Measurements from ENCODE around the gene BMP8A. TPM values are rescaled to one million over a fixed set of nuclear protein-coding genes. Genes with fewer than 3 reads are reported as not detected.

BMP8A gene
- total and polyA plus RNA-seq, 2 of the 8 experiments (the other 6 are each of a cell fraction or from before 2014, with no cell fraction given), result 0.38 to 0.43 TPM

DNA sequence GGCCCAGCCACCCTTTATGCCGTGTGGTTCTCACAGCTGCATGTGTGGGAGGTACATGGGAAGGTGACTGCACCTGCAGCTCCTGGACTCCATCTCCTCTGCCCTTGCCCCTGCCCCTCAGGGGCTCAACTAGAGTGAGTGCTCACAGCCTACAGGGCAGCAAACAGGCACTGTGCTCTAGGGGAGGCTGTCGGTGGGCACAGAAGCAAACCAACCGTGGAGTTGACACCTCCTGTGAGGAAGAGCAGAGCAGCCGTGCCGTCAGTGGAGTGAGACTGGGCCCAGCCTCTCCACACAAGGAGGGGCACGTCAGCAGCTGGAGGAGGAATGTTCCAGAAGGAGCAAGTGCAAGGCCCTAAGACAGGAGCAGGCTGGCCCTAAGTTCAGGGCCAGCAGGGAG, 32.7 kb downstream of the BMP8A start:
- no peaks in the 10 kb centered on the region for H3K79me2 ChIP-seq (ENCODE audit: control insufficient read depth in 1 of 2, insufficient read depth in 2 of 2, low read length in 2 of 2)
- H2AFZ ChIP-seq (ENCODE audit: low read length), result no peak overlapping the region
- H3K56ac ChIP-seq (replicated peaks; ENCODE audit: insufficient read length, low read depth, low read length), result no peak overlapping the region
- DNase-seq (ENCODE audit: low read depth in 1 of 2, low spot score in 2 of 2) (no peak), FAIRE-seq (no peak)
- H3K23ac ChIP-seq (ENCODE audit: insufficient read length), result no peak overlapping the region
- no peak overlapping the region for H3K4me2 ChIP-seq (ENCODE audit: insufficient read depth in 1 of 2, low read depth in 2 of 2, low read length in 2 of 2)
- no peaks in the 10 kb centered on the region; a peak in 3 of 8 replicates for H3K36me3 ChIP-seq (ENCODE audit: control insufficient read depth in 2 of 4, insufficient read depth in 4 of 4, low read length in 3 of 4)
- 91% methylated on average over 6 of the region's 6 CpGs; no CpG with 5 or more reads in 1 of the 2 experiments for WGBS, 2 experiments (ENCODE audit: extremely low coverage in 1 of 2, insufficient coverage in 1 of 2, insufficient read length in 1 of 2, insufficient replicate concordance in 2 of 2, low coverage in 1 of 2, low lambda C conversion rate in 2 of 2, missing lambda C conversion rate in 1 of 2)
- no peak overlapping the region for H3K18ac ChIP-seq (ENCODE audit: extremely low read depth, low read length)
- no peak overlapping the region for H2BK15ac ChIP-seq (ENCODE audit: low read length)
- no peaks in the 10 kb centered on the region for H3K4me1 ChIP-seq (replicated peaks in 1 of 4; ENCODE audit: control insufficient read depth in 3 of 4, insufficient read depth in 4 of 4, low read length in 3 of 4)
- TF ChIP-seq KDM5A (IDR thresholded peaks at IDR 0.05; ENCODE audit: low read length) (no peak), RNF2 (IDR thresholded peaks at IDR 0.05; ENCODE audit: borderline replicate concordance, low read depth, low read length, missing control alignments, poor library complexity, severe bottlenecking) (no peak)
- H3K27ac ChIP-seq (ENCODE audit: low read depth, low read length), result no peak overlapping the region
- H3K9ac ChIP-seq (replicated peaks in 1 of 4; ENCODE audit: extremely low read depth in 1 of 4, low read depth in 3 of 4, low read length in 3 of 4), result no peak overlapping the region
- no peaks in the 10 kb centered on the region for H4K20me1 ChIP-seq (replicated peaks in 1 of 2; ENCODE audit: control insufficient read depth in 1 of 2, insufficient read depth in 2 of 2, low read length in 2 of 2)
- H4K8ac ChIP-seq (ENCODE audit: extremely low read depth, insufficient read depth, low read length), result no peak overlapping the region; the same call in 1 of the 2 replicates
- no peak overlapping the region for H2BK20ac ChIP-seq (ENCODE audit: low read length)
- H4K5ac ChIP-seq (ENCODE audit: insufficient read length, low read depth, low read length), result no peak overlapping the region
- no peak overlapping the region for H3K4ac ChIP-seq (replicated peaks; ENCODE audit: insufficient read length, low read depth, low read length)
- H3K27me3 ChIP-seq (replicated peaks in 1 of 4; ENCODE audit: control insufficient read depth in 3 of 4, extremely low read depth in 1 of 4, insufficient read depth in 3 of 4, low read length in 3 of 4), result no peaks in the 10 kb centered on the region; a peak in 1 of 7 replicates
- H2AK5ac ChIP-seq (ENCODE audit: low read depth, low read length), result no peak overlapping the region
- H3K14ac ChIP-seq (ENCODE audit: insufficient read length), result no peak overlapping the region
- H2BK12ac ChIP-seq (ENCODE audit: low read depth, low read length), result 0 out of 2 replicates have a peak overlapping the region, but pooled peaks have one; percentile 27
- H2BK5ac ChIP-seq (ENCODE audit: low read depth, low read length), result no peak overlapping the region
- H2BK120ac ChIP-seq (replicated peaks; ENCODE audit: low read depth, low read length), result no peak overlapping the region
- no peaks in the 10 kb centered on the region for H3K79me1 ChIP-seq (ENCODE audit: low read depth, low read length)
- ChIA-PET CTCF (ENCODE audit: partially characterized antibody) (interaction anchor here (3.7 kb wide), 1 partner anchor 14 kb away, joined by 20 read pairs; no protein-coding TSS in a partner anchor), POLR2A (ENCODE audit: partially characterized antibody) (interaction anchor here (0.7 to 1.2 kb wide), 2 partner anchors 14 to 35 kb away, joined by 4 to 5 read pairs; no protein-coding TSS in a partner anchor)
- no peaks in the 10 kb centered on the region for H3K9me3 ChIP-seq (ENCODE audit: insufficient read depth in 2 of 2, low read depth in 1 of 2, low read length in 1 of 2)
- no peak overlapping the region for H3K4me3 ChIP-seq (ENCODE audit: extremely low read depth in 1 of 4, insufficient read depth in 2 of 4, low read depth in 3 of 4, low read length in 4 of 4)
- no peak overlapping the region for H4K91ac ChIP-seq (replicated peaks; ENCODE audit: insufficient read length, low read length)
- H3K23me2 ChIP-seq (ENCODE audit: low read depth, low read length), result no peaks in the 10 kb centered on the region

All from H1 (cell line).